OCI-LY3 (cell line): Measurements from ENCODE around the gene KBTBD4.

ENCODE experiments used
- CTCF ChIP-seq: fragments of 200-600, 300-600 bp; sonication (generic); IDR thresholded peaks from 2 replicates; pipeline ENCODE4 v1.5.1; 2014; ENCODE audit warnings: antibody characterized with exemption, low read length, low read depth
- EZH2phosphoT487 ChIP-seq: fragments of 200-600 bp; shearing (Covaris generic); IDR thresholded peaks from 2 replicates; pipeline ENCODE4 v1.6.1; 2018; ENCODE audit warnings: antibody characterized with exemption, mixed run types, low read depth

GRCh38 chr11:47589584-47589976, 10.8 kb upstream of the KBTBD4 start:
- no peak for TF ChIP-seq CTCF
- no peak for TF ChIP-seq EZH2phosphoT487
